GM18858 (cell line): Measurements from ENCODE around the gene KDM2B.
"Not testable (repeated sequence)": the region's sequence is repeated elsewhere in the genome, so short reads cannot be mapped to it uniquely, and the experiment has no call there.

Experiments used
- ATAC-seq: cut with Tn5 transposase; IDR thresholded peaks from one replicate; pipeline ENCODE4 v1.9.1; 2021; ENCODE audit not compliant: unreplicated experiment

The KDM2B gene

DNA sequence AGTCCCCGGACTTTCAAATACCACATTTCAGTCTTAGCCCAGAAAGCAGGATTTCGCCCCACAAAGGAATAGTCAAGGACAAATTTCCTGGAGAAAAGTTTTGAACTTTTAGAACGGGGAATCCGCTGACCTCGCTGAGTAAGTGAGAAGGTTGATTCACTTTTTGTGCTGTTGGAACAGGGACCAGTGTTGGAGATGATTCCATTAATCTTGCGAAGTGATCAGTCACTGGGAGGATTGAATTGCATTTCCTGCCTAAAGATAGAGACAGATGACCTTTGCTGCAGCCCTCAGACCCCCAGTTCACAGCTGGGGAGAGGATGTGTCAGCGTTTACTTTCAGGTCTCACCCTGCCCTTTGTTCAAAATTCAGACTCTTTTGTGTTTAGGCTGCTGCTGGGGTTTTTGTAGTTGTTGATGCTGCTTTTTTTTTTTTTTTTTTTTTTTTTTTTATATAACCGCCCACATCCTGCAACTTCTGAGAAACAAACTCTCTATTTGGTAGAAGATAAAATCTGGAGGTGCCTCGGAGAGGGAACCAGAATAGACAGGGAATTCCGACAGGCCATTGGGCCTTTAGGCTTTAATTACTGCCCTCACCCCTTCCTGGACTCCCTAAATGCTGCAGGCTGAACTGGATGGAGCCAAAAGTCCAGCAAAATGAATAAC lies 9.8 kb upstream of the KDM2B start:
- no peak for ATAC-seq

DNA sequence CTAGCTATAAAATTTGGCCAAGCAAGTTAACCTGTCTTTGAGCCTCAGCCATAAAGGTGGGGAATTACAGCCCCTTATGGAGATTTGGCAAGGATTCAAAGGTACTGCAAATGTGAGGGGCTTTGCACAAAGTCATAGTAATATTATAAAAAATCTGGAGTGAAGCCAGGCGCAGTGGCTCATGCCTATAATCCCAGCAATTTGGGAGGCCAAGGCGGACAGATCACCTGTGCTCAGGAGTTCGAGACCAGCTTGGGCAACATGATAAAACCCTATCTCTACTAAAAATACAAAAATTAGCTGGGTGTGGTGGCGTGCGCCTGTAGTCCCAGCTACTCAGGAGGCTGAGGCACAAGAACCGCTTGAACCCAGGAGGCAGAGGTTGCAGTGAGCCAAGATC lies 4.1 kb upstream of the KDM2B start:
- ATAC-seq: not testable (repeated sequence)

DNA sequence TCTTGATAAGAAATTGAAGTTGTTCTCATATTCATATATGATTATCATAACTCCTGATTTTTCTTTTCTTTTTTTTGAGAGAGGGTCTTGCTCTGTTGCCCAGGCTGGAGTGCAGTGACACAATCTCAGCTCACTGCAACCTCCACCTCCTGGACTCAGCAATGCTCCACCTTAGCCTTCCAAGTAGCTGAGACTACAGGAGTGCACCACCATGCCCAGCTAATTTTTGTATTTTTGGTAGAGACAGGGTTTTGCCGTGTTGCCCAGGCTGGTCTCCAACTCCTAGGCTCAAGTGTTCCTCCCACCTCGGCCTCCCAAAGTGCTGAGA lies 2.5 kb upstream of the KDM2B start:
- not testable (repeated sequence) for ATAC-seq

DNA sequence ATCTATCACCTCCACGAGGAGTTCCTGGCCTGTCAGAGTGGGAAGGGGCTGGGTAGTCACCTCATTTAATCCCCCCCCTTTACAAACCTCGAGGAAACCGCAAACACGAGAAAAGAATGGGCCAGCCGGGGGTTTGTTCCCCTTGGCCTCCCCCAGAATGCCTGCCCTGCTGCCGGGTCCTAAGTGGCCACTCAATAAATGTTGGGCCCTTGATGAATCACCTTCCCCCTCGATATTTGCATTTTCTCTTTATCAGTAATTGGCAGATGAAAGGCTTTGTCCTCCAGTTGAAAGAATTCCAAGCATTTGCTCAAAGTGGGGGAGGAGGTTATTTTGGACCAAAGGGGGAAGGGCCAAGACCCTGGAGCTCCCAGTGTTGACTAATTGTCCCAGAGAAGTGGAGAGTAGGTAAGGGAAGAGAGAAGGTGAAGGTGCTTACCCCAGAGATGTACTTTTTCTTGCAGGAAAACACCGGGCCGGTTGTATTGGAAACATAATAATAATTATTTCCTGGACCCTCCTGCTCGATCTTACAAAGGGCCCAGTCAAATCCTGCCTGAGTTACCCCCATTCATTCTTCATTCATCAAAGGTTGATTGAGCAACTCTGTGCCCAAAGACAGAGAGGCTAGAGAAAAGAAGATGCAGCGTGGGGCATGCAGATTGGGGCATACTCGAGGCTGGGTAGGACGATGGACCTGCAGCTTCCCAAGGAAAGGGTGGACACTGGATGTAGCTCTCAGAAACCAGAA lies 1.9 kb upstream of the KDM2B start:
- ATAC-seq: no peak

DNA sequence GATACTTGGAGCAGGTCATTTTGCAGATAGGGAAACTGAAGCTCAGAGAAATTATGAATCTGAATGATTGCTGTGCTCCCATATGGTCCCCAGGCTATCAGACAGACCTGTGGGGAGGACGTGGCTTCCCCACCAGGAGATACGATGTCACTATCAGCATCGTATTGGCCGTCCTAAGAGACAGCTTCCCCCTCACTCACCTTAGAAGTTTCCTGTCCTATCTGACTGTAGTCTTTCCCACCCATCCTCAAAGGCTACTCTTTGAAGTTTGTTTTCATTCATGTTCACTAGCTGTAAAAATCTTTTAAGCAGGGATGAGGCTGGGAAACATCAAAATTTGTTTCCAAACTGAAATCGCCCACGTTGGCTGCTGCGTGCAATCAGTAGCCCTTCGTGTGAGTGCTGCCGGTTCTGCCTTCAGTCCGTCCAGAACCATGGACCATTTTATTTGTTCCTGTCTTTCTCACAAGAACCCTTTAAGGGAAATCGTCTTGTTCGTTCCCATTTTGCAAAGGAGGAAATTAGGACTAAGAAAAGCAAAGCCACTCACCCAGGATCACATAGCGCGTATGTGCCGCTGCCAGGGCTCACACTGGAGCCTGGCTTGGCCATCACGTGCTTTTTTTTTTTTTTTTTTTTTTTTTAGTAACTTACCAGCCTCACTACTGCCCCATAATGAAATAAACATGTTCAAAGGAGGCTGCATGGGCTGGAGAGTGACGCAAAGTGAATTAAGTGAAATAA lies 1.0 kb upstream of the KDM2B start:
- no peak for ATAC-seq

DNA sequence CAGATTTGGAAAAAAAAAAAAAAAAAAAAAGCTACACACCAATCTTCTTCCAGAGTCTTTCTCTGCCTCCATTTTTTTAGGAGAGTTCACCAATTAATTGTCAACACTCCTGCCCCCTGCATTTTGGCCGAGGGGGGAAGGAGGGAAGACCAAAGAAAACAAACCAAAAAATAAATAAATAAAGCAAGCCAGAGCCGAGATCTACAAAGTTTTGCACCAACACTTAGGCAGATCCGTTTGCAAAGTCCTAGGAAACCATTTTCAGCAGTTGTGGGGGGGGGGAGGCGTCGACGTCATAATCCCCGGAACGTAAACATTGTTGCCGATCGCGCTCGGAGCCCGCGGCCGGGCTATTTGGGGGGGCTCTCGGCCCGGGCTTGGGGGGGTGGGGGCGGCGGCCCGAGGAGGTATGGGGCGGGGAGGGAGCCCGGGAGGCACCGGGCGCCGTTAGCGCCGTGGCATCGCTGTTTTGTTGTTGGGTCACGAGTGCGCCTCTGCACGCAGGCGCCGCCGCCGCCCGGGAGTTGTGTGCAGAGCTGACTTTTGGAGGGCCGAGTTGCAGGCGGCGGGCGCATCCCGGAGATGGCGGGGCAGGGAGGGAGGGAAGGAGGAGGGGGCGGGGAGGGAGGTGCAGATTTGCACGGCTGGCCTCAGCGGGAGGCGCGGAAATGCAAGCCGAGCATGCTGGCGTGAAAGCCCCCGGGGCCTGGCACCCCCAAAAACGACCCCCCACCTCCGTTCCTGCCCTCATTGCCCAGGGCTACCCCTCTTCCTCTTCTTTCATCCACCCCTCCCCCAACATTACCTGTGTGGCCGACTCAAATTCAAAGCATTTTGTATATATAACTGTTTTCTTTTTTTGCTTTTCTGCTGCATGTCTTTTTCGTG lies 598 bp downstream of the KDM2B start:
- ATAC-seq: no peak

DNA sequence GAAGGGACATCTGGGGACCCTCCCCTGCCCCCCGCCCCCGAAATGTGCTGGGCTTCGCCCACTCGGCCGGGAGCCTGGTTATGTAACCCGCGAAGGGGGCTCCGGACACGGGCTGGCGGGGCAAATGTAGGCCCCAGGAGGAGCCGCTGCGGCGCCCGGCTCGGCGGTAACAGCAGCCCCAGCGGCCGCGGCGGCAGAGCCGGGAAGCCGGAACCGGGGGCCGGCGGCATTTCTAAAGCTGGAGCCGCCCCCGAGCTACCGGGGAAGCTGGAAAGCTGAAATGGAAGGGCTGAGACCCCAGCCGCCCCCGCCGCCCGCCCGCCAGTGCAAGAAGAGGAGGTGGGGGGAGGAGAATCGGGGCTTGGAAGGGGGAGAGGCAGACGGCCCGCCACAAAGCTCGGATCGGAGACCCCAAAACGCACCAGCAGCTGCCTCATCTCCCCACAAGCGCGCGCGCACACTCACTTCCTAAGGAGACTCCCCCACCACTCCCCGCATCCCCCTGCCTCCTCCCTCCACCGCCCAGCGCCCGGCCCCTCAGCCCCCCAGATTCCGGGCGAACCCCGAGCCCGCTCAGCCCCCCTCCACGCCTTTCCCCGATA lies 1.5 kb downstream of the KDM2B start:
- no peak for ATAC-seq

DNA sequence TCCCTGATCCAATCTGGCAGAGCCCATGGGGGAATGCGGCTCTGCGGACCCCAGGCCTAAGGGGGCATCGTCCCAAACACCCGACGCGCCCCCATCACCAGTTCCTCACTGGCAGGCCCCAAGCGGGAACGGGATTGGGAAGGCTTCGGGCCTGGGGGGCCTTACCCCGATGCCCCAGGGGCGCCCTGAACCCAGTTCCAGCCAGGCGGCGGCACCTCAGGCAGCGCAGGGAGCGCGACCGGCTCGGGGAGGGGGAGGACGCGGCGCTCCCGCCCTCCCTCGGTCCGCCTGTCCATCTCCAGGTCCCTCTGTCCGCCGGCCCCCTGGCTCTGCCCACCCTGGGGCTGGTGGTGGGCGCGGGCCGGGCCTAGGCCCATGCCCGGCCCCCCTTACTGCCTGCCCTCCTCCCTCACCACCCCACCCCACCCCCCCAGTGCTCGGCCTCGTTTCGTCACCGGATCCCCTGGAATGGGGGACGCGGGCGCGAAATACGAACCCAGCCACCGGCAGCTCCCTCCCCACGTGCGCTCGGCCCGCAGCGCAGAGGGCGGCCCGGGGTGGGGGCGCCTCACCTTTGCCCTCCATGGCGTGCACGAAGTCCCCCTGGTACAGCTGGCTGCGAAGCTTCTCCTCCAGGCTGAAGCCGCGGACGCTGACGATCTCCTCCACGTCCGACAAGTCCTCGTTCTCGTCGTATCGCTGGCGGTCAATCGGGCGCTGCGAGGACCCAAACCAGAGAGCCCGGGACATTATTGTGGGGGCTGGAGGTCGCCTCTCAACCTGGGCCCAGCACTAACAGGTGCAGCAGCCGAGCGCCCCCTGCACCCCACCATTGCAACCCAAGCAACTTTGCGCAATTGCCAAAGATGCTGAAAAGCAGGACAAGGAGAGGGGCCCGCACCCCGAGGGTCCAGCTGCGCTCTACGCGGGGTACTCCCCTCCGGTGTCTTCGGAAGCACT lies 2.3 kb downstream of the KDM2B start:
- no peak for ATAC-seq

DNA sequence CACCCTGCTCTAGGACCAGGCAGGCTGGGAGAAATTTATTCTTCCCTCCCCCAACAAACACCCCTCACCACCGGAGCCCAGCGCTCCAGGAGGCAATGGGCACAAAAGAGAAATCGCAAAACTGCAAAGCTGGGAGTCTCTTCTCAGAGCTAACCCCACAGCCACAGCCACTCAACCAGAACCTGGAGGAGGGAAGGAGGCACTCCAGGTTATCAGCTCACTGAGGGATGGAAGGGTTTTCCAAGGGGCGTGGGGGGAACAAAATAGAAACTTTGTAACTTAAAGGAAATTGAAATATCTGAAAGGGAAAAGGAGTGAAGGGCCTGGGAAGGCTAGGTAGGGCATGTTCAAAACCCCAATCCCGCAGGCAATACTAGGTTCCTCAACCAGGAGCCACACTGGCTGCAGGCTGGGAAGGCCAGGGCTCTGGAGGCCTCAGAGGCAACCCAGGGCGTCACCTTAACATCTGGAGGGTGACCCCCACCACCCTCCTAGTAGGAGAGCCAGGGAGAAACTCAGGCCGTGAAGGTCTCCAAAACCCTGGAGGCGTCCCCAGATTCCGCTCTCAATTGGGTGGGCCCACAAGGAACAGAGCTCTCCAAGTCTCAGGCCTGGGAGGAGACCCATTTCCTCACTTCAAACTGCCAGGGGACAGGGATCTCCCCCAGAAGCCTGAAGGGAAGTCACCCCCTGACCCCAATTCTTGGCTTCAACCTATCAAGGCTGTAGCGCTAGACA lies 3.2 kb downstream of the KDM2B start:
- ATAC-seq: no peak

DNA sequence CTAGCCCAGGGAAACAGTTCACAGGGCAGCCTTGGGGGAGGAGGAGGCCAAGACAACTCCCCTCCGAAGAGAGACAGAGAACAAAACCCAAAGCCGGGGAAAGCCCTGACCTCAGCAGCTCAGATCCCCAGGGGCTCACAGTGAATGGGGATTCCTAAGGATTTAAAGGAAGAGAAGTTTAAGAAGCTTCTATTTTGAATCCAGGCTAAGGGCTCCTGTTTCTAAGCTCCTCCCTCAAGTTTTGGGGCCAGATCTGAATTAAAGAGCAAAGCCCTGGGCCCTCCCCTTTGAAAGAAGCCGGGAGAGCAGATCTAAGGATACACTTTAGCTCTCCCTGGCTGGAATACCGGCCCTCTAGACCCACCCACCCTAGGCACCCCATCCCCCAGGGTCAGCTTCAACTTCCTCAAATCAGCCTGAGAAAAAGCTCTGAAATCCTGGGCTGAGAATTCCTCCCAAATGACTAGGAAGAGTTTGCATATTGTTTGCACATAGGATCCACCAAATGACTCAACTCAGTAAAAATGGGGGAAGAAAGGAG lies 3.9 kb downstream of the KDM2B start:
- ATAC-seq: no peak

DNA sequence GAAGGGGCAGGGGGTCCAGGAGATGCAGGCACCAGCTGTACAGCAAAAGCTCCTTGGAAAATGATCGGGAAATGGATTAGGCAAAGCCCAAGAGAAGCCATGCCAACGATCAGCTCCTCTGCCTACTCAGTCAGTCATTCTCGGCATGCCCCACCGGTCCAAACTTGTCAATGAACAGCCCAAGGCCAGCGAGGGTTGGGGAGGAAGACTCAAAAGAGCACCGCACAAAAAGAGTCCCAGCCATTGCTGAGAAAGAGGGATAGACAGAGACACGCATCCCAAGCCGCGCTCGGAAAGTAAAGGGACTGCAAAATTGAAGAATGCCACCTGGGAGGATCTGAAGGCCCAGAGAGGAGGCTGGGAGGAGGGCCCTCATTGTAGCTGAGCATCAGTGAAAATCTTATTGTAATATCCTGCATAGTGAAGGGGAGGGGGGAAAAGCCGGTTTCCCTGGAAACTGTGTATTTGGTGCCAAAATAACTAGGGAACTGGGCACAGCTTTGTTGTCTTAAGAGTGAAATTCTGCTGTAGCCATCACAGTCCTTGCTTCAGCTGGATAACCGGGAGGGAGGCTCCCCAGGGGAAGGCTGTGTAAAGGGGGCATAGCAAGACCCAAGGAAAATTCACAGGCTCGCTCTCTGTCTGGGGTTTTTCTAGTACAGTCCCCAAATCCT lies 4.7 kb downstream of the KDM2B start:
- no peak for ATAC-seq

DNA sequence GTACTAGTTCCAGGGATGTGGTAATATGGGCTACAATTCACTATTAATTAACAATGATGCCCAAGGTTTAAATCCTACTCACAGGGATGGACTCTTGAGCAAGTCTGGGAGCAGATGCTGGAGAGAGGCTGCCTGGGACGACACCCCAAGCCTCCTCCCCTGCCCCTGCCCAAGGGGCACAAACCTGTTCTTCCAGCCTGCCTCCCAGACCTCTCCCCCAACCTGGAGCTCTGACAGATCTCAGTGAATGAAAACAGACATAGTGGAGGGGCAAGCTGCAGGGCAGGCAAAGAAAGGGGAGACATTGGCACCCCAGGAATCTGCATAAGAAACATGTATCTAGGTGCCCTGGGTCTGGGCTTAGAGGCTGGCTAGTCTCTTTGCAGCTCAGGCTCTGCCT lies 5.8 kb downstream of the KDM2B start:
- no peak for ATAC-seq

DNA sequence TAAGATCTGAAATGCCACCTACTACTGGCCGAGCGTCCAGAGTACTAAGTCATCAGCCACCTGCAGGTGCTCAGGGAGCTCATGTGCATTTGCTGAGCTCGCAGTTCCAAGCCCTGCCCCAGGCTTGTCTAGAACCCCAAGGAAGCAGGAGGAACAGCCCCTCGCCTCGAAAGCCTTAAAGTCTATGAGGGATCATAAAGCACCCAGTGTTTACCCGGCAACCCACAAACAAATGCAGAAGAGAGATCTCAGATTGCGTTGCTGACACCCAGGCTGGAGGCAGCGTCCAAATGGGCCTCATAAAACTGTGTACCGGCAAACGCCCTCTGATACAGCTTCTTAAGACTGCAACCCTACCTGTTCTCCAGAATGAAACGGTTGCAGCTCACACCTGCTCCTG lies 6.8 kb downstream of the KDM2B start:
- ATAC-seq: no peak

DNA sequence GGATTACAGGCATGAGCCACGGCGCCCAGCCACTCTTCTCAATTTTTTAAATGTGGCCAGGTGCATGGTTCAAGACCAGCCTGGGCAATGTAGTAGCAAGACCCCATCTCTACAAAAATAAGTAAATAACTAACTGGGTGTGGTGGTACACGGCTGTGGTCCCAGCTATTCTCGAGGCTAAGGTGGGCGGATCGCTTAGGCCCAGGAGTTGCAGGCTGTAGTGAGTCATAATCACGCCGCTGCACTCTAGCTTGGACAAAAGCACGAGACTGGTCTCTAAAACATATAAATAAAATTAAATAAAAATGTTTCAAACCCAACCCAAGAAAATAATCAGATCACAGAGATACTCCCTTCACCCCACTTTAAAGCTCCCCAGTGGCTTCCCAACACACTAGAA lies 8.9 kb downstream of the KDM2B start:
- ATAC-seq: no peak

DNA sequence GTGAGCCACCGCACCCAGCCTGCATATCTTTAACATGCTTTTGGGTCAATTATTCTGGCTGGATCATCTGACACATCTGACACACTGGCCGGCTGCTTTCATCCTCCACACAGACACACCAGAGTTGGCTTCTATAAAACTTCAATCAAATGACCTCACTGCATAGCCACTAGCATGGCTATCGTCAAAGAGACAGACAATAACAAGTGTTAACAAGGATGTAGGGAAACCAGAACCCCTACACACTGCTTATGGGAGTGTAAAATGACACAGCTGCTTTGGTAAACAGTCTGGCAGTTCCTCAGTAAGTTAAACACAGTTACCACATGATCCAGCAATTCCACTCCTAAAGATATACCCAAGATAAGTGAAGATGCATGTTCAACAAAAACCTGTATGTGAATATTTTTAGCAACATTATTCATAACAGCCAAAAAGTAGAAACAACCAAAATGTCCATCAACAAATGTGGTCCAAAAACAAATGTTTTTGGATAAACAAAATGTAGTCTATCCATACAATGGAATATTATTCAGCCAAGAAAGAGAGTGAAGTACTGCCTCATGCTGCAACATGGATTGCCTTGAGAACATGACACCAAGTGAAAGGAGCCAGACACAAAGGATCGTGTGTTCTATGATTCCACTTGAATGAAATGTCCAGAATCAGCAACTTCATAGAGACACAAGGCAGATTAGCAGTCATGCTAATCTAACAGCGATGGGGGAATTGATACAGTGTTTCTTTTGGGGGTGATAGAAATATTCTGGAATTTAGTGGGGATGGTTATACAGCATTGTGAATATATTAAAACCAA lies 10.1 kb downstream of the KDM2B start:
- ATAC-seq: no peak

DNA sequence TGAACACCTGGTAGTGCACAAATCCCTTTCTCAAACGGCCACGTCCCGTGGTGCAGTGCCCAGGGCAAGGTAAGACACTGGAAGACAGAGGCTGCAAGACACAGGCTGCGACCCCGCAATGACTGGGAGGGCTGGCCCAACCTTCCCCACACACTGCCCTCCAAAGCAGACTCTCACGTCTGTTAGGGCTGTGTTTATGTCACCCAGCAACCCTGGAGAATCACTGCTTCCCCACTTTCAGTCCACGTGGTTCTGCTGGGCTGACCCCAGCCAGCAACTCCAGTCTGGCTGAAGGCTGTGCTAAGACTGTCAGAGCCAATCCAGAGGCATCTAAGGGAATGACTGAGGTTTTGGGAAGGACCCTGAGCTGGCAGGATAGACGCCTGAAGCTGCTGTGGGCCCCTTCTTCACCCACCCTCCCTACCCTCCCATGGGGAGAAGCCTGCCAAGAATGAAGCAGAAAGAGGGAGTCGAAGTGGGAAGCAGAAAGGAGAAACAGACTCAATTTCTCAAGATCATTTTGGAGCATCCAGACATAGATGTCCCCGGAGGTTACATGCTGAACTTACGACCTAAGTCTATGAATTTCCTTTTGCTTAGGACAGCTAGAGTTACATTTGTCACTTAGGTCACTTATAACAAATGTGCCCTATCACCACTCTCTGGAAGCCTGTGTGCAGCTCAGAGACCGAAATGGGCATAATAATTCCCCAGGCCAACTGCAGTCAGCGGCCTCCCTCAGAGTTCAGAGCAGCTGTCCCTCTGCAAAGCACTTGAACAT lies 11.7 kb downstream of the KDM2B start:
- no peak for ATAC-seq

DNA sequence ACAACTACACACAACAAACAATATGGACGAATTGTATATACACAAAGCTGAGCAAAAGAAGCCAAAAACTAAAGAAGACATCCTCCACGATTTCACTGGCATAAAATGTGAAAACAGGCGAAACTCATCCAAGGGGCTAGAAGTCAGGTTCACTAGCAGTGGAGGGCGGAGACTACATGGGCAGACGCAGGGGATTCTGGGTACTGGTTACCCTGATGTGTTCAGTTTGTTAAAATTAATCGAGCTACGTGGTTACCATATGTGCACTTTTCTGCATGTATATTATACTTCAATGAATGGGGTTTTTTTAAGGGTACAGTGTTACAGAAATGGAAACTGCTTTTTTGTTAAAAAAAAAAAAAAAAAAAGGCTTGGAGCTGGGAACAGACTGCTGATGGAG lies 12.3 kb downstream of the KDM2B start:
- ATAC-seq: no peak
